Sigmoid colon (tissue), 4 donors: Measurements from ENCODE around the gene UBN2.

ENCODE experiments used
- CTCF ChIP-seq, 4 experiments: fragments of 450-650 bp in 3 of 4; fragments of 200-600 bp in 1 of 4; IDR thresholded peaks; one replicate each; pipeline ENCODE4 v1.5.1; 2016 to 2019; ENCODE audit warnings: antibody characterized with exemption in 4 of 4, mild to moderate bottlenecking in 3 of 4, moderate library complexity in 2 of 4
- EP300 ChIP-seq, 4 donors: sonication (generic); formaldehyde crosslinking; IDR thresholded peaks; one replicate each; pipeline ENCODE4 v1.6.1; 2017; ENCODE audit warnings: antibody characterized with exemption in 4 of 4
- POLR2A ChIP-seq, 2 donors: fragments of 450-650 bp; IDR thresholded peaks; one replicate each; pipeline ENCODE4 v1.6.1; 2016; ENCODE audit warnings: antibody characterized with exemption in 2 of 2, mild to moderate bottlenecking in 2 of 2, moderate library complexity in 2 of 2
- POLR2AphosphoS5 ChIP-seq, 4 donors: sonication (generic); formaldehyde crosslinking; IDR thresholded peaks; one replicate each; pipeline ENCODE4 v1.6.1; 2017; ENCODE audit warnings: antibody characterized with exemption in 4 of 4

- TF ChIP-seq EP300 (IDR thresholded peaks at IDR 0.05) (no peak), POLR2A (IDR thresholded peaks at IDR 0.05) (no peak), CTCF (IDR thresholded peaks at IDR 0.05) (no peak), POLR2AphosphoS5 (IDR thresholded peaks at IDR 0.05) (no peak)
These were observed 30.7 kb upstream of the UBN2 start for GRCh38 chr7:139200382-139200781.
